SK-N-SH (cell line): Measurements from ENCODE around the gene ZNF786.

Experiments
- FOSL2 ChIP-seq: IDR thresholded peaks from 2 replicates; pipeline ENCODE4 v1.4.0; 2012; ENCODE audit warnings: low read depth, mild to moderate bottlenecking, moderate library complexity, borderline replicate concordance
- GATA2 ChIP-seq: sonication (generic); formaldehyde crosslinking; IDR thresholded peaks from 2 replicates; pipeline ENCODE4 v1.5.0; 2020; ENCODE audit warnings: mild to moderate bottlenecking, missing genetic modification reagents
- JUND ChIP-seq: IDR thresholded peaks from 2 replicates; pipeline ENCODE4 v1.4.0; 2012
- MAX ChIP-seq: IDR thresholded peaks from 2 replicates; pipeline ENCODE4 v1.4.0; 2012; ENCODE audit warnings: low read depth
- MXI1 ChIP-seq: IDR thresholded peaks from 2 replicates; pipeline ENCODE4 v1.6.1; 2012; ENCODE audit warnings: mild to moderate bottlenecking, low read depth, low read length, improper control_type of control experiment
- NRF1 ChIP-seq: IDR thresholded peaks from 2 replicates; pipeline ENCODE4 v1.6.1; 2012; ENCODE audit warnings: low read depth, mild to moderate bottlenecking, low read length
- POLR2AphosphoS5 ChIP-seq: IDR thresholded peaks from 2 replicates; pipeline ENCODE4 v1.6.1; 2012; ENCODE audit warnings: low read depth, low read length
- RAD21 ChIP-seq: IDR thresholded peaks from 2 replicates; pipeline ENCODE4 v1.6.1; 2012; ENCODE audit warnings: mild to moderate bottlenecking, low read length
- RCOR1 ChIP-seq: fragments of 150-350 bp; IDR thresholded peaks from 2 replicates; pipeline ENCODE4 v1.6.1; 2017; ENCODE audit warnings: antibody characterized with exemption, low read length
- RFX5 ChIP-seq: IDR thresholded peaks from 2 replicates; pipeline ENCODE4 v1.6.1; 2012; ENCODE audit warnings: mild to moderate bottlenecking, improper control_type of control experiment, low read length
- SIN3A ChIP-seq: IDR thresholded peaks from 2 replicates; pipeline ENCODE4 v1.6.1; 2012; ENCODE audit warnings: low read depth, mild to moderate bottlenecking, low read length, moderate library complexity, borderline replicate concordance
- TAF1 ChIP-seq: IDR thresholded peaks from 2 replicates; pipeline ENCODE4 v1.6.1; 2012; ENCODE audit warnings: low read depth, mild to moderate bottlenecking, low read length, moderate library complexity, borderline replicate concordance
- TCF12 ChIP-seq: IDR thresholded peaks from 2 replicates; pipeline ENCODE4 v1.4.0; 2012
- TF ChIP-seq, protein P1 (sequence below): fragments of 200-600 bp; sonication (generic); IDR thresholded peaks from 2 replicates; pipeline ENCODE4 v1.6.1; 2017; ENCODE audit warnings: antibody characterized with exemption, mild to moderate bottlenecking, moderate library complexity

- TF ChIP-seq, protein P1, sequence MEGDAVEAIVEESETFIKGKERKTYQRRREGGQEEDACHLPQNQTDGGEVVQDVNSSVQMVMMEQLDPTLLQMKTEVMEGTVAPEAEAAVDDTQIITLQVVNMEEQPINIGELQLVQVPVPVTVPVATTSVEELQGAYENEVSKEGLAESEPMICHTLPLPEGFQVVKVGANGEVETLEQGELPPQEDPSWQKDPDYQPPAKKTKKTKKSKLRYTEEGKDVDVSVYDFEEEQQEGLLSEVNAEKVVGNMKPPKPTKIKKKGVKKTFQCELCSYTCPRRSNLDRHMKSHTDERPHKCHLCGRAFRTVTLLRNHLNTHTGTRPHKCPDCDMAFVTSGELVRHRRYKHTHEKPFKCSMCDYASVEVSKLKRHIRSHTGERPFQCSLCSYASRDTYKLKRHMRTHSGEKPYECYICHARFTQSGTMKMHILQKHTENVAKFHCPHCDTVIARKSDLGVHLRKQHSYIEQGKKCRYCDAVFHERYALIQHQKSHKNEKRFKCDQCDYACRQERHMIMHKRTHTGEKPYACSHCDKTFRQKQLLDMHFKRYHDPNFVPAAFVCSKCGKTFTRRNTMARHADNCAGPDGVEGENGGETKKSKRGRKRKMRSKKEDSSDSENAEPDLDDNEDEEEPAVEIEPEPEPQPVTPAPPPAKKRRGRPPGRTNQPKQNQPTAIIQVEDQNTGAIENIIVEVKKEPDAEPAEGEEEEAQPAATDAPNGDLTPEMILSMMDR: no peak
- no peak for TF ChIP-seq TCF12
- TF ChIP-seq SIN3A: no peak
- no peak for TF ChIP-seq POLR2AphosphoS5
- no peak for TF ChIP-seq TAF1
- no peak for TF ChIP-seq FOSL2
- TF ChIP-seq RFX5: no peak
- no peak for TF ChIP-seq JUND
- TF ChIP-seq RAD21: no peak
- no peak for TF ChIP-seq RCOR1
- TF ChIP-seq MXI1: no peak
- TF ChIP-seq MAX: no peak
- no peak for TF ChIP-seq GATA2 (CRISPR knock-in tag)
- no peak for TF ChIP-seq NRF1
These were observed 41.7 kb downstream of the ZNF786 start for GRCh38 chr7:149048805-149049204.
